ENCODE data around the gene MNAT1. TPM values are rescaled to one million over a fixed set of nuclear protein-coding genes. Genes with fewer than 3 reads are reported as not detected.
"Not testable (repeated sequence)": the region's sequence is repeated elsewhere in the genome, so short reads cannot be mapped to it uniquely, and the experiment has no call there.

MNAT1 gene
- total RNA-seq, 1 donor from 2014 or later: 40.3 TPM

- Histone ChIP-seq H3K4me3 (ENCODE audit: low read depth, low read length) (no peak overlapping the region), H3K27me3 (ENCODE audit: control insufficient read depth, insufficient read depth, low read length) (no peaks in the 10 kb centered on the region), H3K36me3 (ENCODE audit: control insufficient read depth, insufficient read depth, low read length) (peaks cover 9% of the 10 kb centered on the region)
- FAIRE-seq (no peak), DNase-seq (ENCODE audit: low read depth) (no peak)
- no peak for TF ChIP-seq CTCF (IDR thresholded peaks at IDR 0.05; ENCODE audit: insufficient read depth, low read length, severe bottlenecking)
Measured at GRCh38 chr14:60839657-60840056, 105.1 kb downstream of the MNAT1 start.

- no peaks in the 10 kb centered on the region for H3K27me3 ChIP-seq (ENCODE audit: control insufficient read depth, insufficient read depth, low read length)
- no peak for TF ChIP-seq CTCF (IDR thresholded peaks at IDR 0.05; ENCODE audit: insufficient read depth, low read length, severe bottlenecking)
- DNase-seq (ENCODE audit: low read depth) (no peak), FAIRE-seq (no peak)
- no peak overlapping the region for H3K4me3 ChIP-seq (ENCODE audit: low read depth, low read length)
- peaks cover 9% of the 10 kb centered on the region for H3K36me3 ChIP-seq (ENCODE audit: control insufficient read depth, insufficient read depth, low read length)
Measured at GRCh38 chr14:60840313-60840712, 105.8 kb downstream of the MNAT1 start.

- H3K4me3 ChIP-seq (ENCODE audit: low read depth, low read length): no peak overlapping the region
- no peaks in the 10 kb centered on the region for H3K36me3 ChIP-seq (ENCODE audit: control insufficient read depth, insufficient read depth, low read length)
- no peaks in the 10 kb centered on the region for H3K27me3 ChIP-seq (ENCODE audit: control insufficient read depth, insufficient read depth, low read length)
- FAIRE-seq (no peak), DNase-seq (ENCODE audit: low read depth) (no peak)
- TF ChIP-seq CTCF (IDR thresholded peaks at IDR 0.05; ENCODE audit: insufficient read depth, low read length, severe bottlenecking): no peak
Measured at GRCh38 chr14:60845523-60845922, 111.0 kb downstream of the MNAT1 start.

GRCh38 chr14:60848066-60848465, 113.5 kb downstream of the MNAT1 start:
- FAIRE-seq (no peak), DNase-seq (ENCODE audit: low read depth) (no peak)
- Histone ChIP-seq H3K4me3 (ENCODE audit: low read depth, low read length) (no peak overlapping the region), H3K27me3 (ENCODE audit: control insufficient read depth, insufficient read depth, low read length) (no peaks in the 10 kb centered on the region), H3K36me3 (ENCODE audit: control insufficient read depth, insufficient read depth, low read length) (no peaks in the 10 kb centered on the region)
- no peak for TF ChIP-seq CTCF (IDR thresholded peaks at IDR 0.05; ENCODE audit: insufficient read depth, low read length, severe bottlenecking)

- not testable (repeated sequence) for DNase-seq (ENCODE audit: low read depth); H3K27me3 ChIP-seq (ENCODE audit: control insufficient read depth, insufficient read depth, low read length); H3K4me3 ChIP-seq (ENCODE audit: low read depth, low read length); FAIRE-seq; H3K36me3 ChIP-seq (ENCODE audit: control insufficient read depth, insufficient read depth, low read length)
Measured at GRCh38 chr14:60851692-60852091, 117.1 kb downstream of the MNAT1 start.

GRCh38 chr14:60856111-60856510, 121.5 kb downstream of the MNAT1 start:
- Histone ChIP-seq H3K27me3 (ENCODE audit: control insufficient read depth, insufficient read depth, low read length) (no peaks in the 10 kb centered on the region), H3K4me3 (ENCODE audit: low read depth, low read length) (no peak overlapping the region), H3K36me3 (ENCODE audit: control insufficient read depth, insufficient read depth, low read length) (no peaks in the 10 kb centered on the region)
- no peak for TF ChIP-seq CTCF (IDR thresholded peaks at IDR 0.05; ENCODE audit: insufficient read depth, low read length, severe bottlenecking)
- no peak for DNase-seq (ENCODE audit: low read depth)
- no peak for FAIRE-seq
